Mucosa of gallbladder (tissue), 1 donor: ENCODE results near the gene UBE2S. TPM values are rescaled to one million over a fixed set of nuclear protein-coding genes. Genes with fewer than 3 reads are reported as not detected.
"Not testable (repeated sequence)": the region's sequence is repeated elsewhere in the genome, so short reads cannot be mapped to it uniquely, and the experiment has no call there.

ENCODE experiments used
- DNase-seq: peaks from one replicate; pipeline ENCODE4 v3.0.0-alpha.2; 2020; ENCODE audit warnings: low spot score
- total RNA-seq: library from RNA; stranded (reverse); gene quantifications from one replicate; pipeline ENCODE4 v1.2.1, GENCODE V29; 2021
- donor health status: DM: no; HTN: no; CAD: no.

UBE2S gene
- 26.4 TPM for total RNA-seq

DNA sequence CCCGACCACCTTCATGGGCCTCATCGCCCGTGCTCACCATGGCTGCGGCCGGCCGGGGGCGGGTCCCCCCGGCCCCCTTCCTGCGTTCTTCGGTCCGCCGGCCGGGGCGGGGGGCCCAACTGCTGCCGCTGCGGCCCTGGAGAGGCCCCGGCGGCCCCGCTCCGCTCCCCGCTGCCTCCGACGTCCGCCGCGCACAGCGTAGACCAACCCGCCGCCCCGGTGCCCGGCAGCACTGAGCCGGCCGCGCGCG lies at the start of gene UBE2S:
Gene UBE2S (minus strand): TSS at position 239 of the 250 bp plus-strand sequence. CDS start 199 bp downstream, at position 40.
- not testable (repeated sequence) for DNase-seq

- DNase-seq, result no peak
Observed at GRCh38 chr19:55456347-55456746, 48.8 kb upstream of the UBE2S start.

- DNase-seq, result no peak
Observed at GRCh38 chr19:55455576-55456235, 48.1 kb upstream of the UBE2S start.

DNA sequence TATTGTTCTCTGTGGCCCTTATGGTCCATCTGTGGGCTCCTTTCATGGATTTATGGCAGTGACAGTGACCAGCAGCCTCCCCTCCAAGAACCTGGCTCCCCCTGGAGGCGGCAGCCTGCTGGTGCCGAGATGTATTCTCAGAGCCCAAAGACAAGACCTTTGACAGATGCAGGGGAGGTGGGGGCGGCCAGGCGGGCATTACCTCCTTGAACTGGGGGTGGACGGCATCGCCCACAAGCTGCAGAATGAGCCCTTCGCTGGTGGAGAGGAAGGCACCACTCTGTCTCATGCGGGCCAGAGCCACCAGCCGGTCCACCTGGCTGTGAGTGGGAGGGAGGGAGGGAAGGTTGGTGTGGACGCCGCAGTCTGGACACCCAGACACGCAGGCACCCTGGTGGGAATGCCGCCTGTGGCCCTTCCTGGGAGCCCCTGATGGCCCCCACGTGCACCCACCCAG lies 47.2 kb upstream of the UBE2S start:
- DNase-seq, result no peak

- no peak for DNase-seq
Observed at GRCh38 chr19:55453511-55454260, 46.1 kb upstream of the UBE2S start.

DNA sequence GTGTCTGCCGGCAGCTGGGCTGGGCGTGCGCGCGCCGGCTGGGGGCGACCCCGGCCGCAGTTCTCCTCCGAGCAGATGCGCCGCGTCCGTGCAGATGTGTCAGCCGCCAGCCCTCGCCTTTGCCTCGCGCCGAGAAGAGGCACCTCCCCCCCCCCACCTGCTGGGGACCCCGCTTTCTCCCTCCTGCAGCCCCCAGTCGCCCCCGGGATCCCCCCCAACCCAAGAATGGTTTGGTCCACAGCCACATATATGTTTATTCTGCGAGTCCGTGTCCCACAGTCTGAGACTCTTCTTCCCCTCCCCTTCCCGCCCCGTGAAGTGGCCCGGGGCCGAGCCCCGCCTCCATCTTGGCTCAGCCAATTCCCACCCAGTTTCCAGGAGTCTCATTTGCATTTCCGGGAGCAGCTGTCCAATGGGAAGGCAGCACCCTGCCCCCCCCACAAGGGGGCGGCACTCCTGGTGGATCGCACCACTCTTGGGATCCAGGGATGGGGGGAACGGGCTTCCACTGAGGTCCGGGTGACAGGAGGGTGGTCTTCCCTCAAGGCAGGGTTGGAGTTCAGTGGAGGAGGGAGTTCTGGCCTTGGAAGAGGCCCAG lies 45.3 kb upstream of the UBE2S start:
- peak; percentile 73 for DNase-seq

- no peak for DNase-seq
Observed at GRCh38 chr19:55451965-55452748, 44.6 kb upstream of the UBE2S start.

DNA sequence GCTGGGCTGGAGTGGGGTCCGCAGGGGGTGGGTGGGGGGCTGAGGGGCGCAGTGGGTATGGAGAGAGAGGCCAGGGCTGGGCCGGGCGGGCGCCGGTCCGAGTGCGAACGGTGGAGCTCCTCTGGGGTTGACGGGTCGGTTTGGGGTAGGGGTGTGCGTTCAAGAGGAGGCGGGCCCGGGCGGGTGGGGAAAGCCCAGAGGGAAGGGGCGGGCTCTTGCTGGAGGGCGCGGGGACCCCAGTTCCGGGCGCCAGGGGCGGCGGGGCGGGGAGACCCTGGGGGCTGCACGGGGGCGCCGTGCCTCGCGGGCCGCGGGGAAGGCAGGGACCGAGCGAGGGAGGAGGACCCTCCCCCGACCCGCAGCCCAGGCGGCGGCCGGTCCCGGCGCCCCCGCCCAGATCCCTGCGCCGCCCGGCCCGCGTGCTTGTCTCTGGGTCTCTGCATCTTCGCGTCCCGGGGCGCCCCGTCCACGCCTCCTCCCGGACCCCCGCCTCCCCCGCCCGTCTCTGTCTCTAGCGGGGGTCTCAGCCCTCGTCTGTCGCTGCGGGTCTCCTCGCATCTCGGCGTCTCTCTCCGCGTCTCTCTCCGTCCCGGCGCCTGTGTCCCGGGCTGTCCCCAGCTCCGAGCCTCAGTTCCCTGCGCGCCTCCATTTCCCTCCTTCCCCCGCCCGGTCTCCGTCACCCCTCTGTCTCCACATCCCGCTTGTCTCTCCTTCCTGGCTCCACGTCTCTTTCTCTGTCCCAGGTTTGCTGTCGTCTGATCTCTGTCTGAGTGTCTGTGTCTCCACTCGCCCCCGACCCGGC lies 43.8 kb upstream of the UBE2S start:
- DNase-seq, result no peak

DNA sequence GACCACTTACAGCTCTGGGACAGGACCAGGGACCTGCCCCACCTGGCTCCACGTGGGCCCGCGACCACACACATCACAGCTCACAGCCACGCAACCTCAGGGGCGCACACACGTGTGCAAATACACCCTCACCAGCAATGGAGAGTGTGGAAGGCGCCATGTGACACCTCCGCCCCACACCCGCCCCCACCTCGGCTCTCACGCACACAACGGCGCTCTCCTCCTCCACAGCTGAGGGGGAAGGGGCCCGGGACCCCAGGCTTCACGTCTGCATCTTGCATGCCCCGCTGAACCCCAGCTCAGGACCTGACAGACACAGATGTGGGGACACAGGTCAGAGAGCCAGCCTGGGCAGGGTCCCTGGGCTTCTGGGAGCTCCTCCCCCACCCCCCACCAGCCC lies 41.9 kb upstream of the UBE2S start:
- DNase-seq, result no peak

DNA sequence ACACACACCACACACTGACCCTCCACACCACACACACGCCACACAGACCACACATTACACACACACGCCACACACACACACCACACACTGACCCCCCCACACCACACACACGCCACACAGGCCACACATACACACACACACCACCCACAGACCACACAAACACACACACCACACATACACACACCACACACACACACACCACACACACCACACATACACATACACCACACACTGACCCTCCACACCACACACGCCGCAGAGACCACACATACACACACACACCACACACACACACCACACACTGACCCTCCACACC lies 40.5 kb upstream of the UBE2S start:
- not testable (repeated sequence) for DNase-seq

DNA sequence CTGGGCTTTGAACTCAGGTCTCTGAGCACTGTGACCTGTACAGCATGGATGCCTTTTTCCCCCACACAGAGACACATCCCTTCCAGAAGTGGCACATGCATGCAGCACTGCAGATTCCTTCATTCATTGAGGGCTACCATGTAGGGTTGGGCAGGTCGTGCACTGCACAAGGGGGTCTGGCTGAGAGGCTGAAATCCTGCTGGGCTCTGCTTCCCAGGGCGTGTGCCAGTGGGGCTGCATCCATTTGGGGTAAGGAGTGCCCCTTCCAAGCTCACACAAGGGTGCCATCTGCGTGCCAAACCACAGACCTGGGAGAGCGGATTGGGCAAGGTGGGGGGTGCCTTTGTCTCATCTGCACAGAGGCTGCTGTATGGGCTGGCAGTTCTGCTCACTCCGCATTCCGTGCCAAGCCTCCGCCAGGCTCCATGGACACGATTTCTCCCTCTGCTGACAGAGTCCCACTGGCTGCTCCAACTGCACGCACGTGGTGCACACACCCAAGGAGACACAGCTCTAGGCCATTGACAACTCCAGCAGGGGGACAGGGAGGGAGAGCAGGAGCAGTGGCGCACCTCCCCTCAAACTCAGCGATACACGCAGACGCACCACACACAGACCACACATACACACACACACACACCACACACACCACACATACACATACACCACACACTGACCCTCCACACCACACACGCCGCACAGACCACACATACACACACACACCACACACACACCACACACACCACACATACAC lies 40.0 kb upstream of the UBE2S start:
- DNase-seq, result no peak

DNA sequence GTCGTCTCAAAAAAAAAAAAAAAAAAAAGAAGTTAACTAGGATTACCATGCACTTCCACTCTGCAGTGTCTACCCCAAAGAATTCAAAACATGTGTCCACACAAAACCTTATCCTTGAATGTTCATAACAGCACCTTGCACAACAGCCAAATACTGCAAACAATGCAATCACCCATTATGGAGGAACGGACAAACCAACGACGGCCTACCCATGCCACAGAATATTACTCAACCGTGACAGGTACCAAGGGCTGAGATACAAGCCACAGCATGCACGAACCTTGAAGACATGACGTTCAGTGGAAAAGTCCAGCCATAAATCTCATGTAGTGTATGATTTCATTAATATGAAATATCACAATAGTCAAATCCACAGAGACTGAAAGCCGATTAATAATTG lies 38.5 kb upstream of the UBE2S start:
- DNase-seq, result no peak

DNA sequence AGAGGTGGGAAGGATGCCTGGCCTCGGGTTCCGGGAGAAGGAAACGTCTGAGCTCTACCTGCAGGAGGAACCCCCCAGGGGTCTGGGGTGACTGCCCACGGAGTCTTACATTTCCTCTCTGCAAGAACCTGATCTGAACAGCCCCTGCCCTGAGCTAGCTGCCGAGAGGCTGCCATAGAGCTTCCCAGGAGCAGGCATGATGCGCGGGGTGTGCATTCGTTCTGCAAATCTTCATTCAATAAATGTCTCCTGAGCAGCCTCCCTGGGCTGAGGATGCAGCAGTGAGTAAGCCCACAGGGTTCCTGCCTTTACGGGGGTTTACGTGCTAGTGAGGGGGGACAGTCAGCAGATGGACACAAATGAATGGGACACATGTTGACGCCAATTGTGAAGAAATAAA lies 37.1 kb upstream of the UBE2S start:
- DNase-seq, result no peak

- no peak for DNase-seq
Observed at GRCh38 chr19:55443824-55444480, 36.4 kb upstream of the UBE2S start.

GRCh38 chr19:55443045-55443823 lies 35.6 kb upstream of the UBE2S start, which contains the start of gene SHISA7:
TSS of gene SHISA7 (minus strand) at chr19:55443300. CDS start at chr19:55442863, 437 bp downstream.
- DNase-seq, result no peak

DNA sequence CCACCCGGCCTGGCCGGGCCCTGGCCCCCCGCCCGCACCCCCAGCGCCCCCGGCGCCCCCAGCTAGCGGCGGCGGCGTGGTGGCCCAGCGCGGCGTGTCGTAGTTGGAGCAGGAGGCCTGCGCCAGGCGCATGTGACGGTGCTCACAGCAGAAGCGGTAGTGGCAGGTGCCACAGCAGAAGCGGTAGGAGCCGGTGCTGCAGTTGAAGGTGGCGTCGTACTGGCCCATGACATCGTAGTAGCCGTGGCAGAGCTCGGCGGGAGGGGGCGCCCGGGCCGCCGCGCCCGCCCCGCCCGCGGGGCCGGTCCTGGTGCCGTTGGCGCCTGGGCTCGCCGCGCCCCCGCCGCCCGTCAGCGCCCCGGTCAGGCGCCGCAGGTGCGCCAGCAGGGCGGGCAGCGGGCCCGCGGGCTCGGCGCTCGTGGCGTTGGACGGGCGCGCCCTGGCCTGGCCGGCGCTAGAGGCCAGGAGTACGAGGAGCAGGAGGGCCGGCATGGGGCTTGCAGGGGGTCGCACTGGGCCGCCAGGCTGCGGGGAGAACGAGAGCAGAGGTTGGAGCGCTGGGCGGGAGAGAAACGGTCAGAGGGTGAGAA lies 34.9 kb upstream of the UBE2S start:
- no peak for DNase-seq

GRCh38 chr19:55441692-55442321 lies 34.2 kb upstream of the UBE2S start:
- no peak for DNase-seq

GRCh38 chr19:55441319-55441691 lies 33.7 kb upstream of the UBE2S start:
- no peak for DNase-seq
